ENCODE results near the gene GSK3B. TPM values are rescaled to one million over a fixed set of nuclear protein-coding genes. Genes with fewer than 3 reads are reported as not detected.
A peak's percentile ranks its signal among the peaks of the same experiment; 100 is the strongest.

The GSK3B gene
- total RNA-seq, 1 donor from 2014 or later = 35.7 TPM

- intact Hi-C loops (cut with micrococcal nuclease) = no loop called here
- Mint-ChIP-seq H3K4me1 (ENCODE audit: low read depth) (no peaks in the 10 kb centered on the region), H3K27ac (no peak overlapping the region), H3K4me3 (ENCODE audit: low read depth) (no peak overlapping the region), H3K27me3 (ENCODE audit: low read depth) (no peaks in the 10 kb centered on the region), H3K36me3 (ENCODE audit: low read depth) (peaks cover 56% of the 10 kb centered on the region), H3K9me3 (peaks cover 6% of the 10 kb centered on the region)
- DNase-seq (ENCODE audit: low spot score) = no peak
Measured at GRCh38 chr3:119862616-119863015, 231.6 kb downstream of the GSK3B start.

- H3K36me3 Mint-ChIP-seq (ENCODE audit: low read depth) = peaks cover 65% of the 10 kb centered on the region
- no peak for DNase-seq (ENCODE audit: low spot score)
- H3K27ac Mint-ChIP-seq = no peak overlapping the region
- peaks cover 6% of the 10 kb centered on the region for H3K9me3 Mint-ChIP-seq
- H3K27me3 Mint-ChIP-seq (ENCODE audit: low read depth) = no peaks in the 10 kb centered on the region
- H3K4me3 Mint-ChIP-seq (ENCODE audit: low read depth) = no peak overlapping the region
- H3K4me1 Mint-ChIP-seq (ENCODE audit: low read depth) = no peaks in the 10 kb centered on the region
- intact Hi-C loops (cut with micrococcal nuclease) = no loop called here
Measured at GRCh38 chr3:119861681-119862080, 232.6 kb downstream of the GSK3B start.

- no peak for DNase-seq (ENCODE audit: low spot score)
- Mint-ChIP-seq H3K4me1 (ENCODE audit: low read depth) (no peaks in the 10 kb centered on the region), H3K36me3 (ENCODE audit: low read depth) (peaks cover 75% of the 10 kb centered on the region), H3K27ac (no peak overlapping the region), H3K9me3 (peaks cover 18% of the 10 kb centered on the region), H3K27me3 (ENCODE audit: low read depth) (no peaks in the 10 kb centered on the region), H3K4me3 (ENCODE audit: low read depth) (no peak overlapping the region)
- intact Hi-C loops (cut with micrococcal nuclease) = no loop called here
Measured at GRCh38 chr3:119859728-119860127, 234.5 kb downstream of the GSK3B start.

- intact Hi-C loops (cut with micrococcal nuclease) = no loop called here
- no peaks in the 10 kb centered on the region for H3K4me1 Mint-ChIP-seq (ENCODE audit: low read depth)
- H3K27ac Mint-ChIP-seq = no peak overlapping the region
- peaks cover 81% of the 10 kb centered on the region for H3K36me3 Mint-ChIP-seq (ENCODE audit: low read depth)
- H3K9me3 Mint-ChIP-seq = peaks cover 20% of the 10 kb centered on the region
- H3K4me3 Mint-ChIP-seq (ENCODE audit: low read depth) = no peak overlapping the region
- no peak for DNase-seq (ENCODE audit: low spot score)
- H3K27me3 Mint-ChIP-seq (ENCODE audit: low read depth) = no peaks in the 10 kb centered on the region
Measured at GRCh38 chr3:119858957-119859356, 235.3 kb downstream of the GSK3B start.

- Mint-ChIP-seq H3K27ac (no peak overlapping the region), H3K4me3 (ENCODE audit: low read depth) (no peak overlapping the region), H3K9me3 (peaks cover 20% of the 10 kb centered on the region), H3K36me3 (ENCODE audit: low read depth) (peaks cover 76% of the 10 kb centered on the region), H3K27me3 (ENCODE audit: low read depth) (no peaks in the 10 kb centered on the region), H3K4me1 (ENCODE audit: low read depth) (no peaks in the 10 kb centered on the region)
- intact Hi-C loops (cut with micrococcal nuclease) = no loop called here
- no peak for DNase-seq (ENCODE audit: low spot score)
Measured at GRCh38 chr3:119856695-119857094, 237.6 kb downstream of the GSK3B start.

- H3K27me3 Mint-ChIP-seq (ENCODE audit: low read depth) = no peaks in the 10 kb centered on the region
- peaks cover 50% of the 10 kb centered on the region for H3K36me3 Mint-ChIP-seq (ENCODE audit: low read depth)
- no peak overlapping the region for H3K4me3 Mint-ChIP-seq (ENCODE audit: low read depth)
- no peaks in the 10 kb centered on the region for H3K4me1 Mint-ChIP-seq (ENCODE audit: low read depth)
- intact Hi-C loops (cut with micrococcal nuclease) = no loop called here
- peaks cover 2% of the 10 kb centered on the region for H3K9me3 Mint-ChIP-seq
- no peak overlapping the region for H3K27ac Mint-ChIP-seq
- no peak for DNase-seq (ENCODE audit: low spot score)
Measured at GRCh38 chr3:119849126-119849525, 245.1 kb downstream of the GSK3B start.

GRCh38 chr3:119841808-119842471 is 252.3 kb downstream of the GSK3B start:
- intact Hi-C loops (cut with micrococcal nuclease) = no loop called here
- Mint-ChIP-seq H3K27ac (no peak overlapping the region), H3K27me3 (ENCODE audit: low read depth) (no peaks in the 10 kb centered on the region), H3K4me1 (ENCODE audit: low read depth) (no peaks in the 10 kb centered on the region), H3K4me3 (ENCODE audit: low read depth) (no peak overlapping the region), H3K36me3 (ENCODE audit: low read depth) (peaks cover 43% of the 10 kb centered on the region), H3K9me3 (peaks cover 6% of the 10 kb centered on the region)
- no peak for DNase-seq (ENCODE audit: low spot score)

GRCh38 chr3:119835556-119835955 is 258.7 kb downstream of the GSK3B start:
- no peak for DNase-seq (ENCODE audit: low spot score)
- H3K4me1 Mint-ChIP-seq (ENCODE audit: low read depth) = peaks cover 8% of the 10 kb centered on the region
- intact Hi-C loops (cut with micrococcal nuclease) = no loop called here
- H3K27ac Mint-ChIP-seq = no peak overlapping the region
- H3K36me3 Mint-ChIP-seq (ENCODE audit: low read depth) = peaks cover 16% of the 10 kb centered on the region
- no peaks in the 10 kb centered on the region for H3K27me3 Mint-ChIP-seq (ENCODE audit: low read depth)
- H3K9me3 Mint-ChIP-seq = no peaks in the 10 kb centered on the region
- no peak overlapping the region for H3K4me3 Mint-ChIP-seq (ENCODE audit: low read depth)

- peaks cover 16% of the 10 kb centered on the region for H3K36me3 Mint-ChIP-seq (ENCODE audit: low read depth)
- intact Hi-C loops (cut with micrococcal nuclease) = loop anchor here (5.0 kb wide), 1 partner anchor 257 kb away; the partner anchor contains the start of gene GSK3B
- H3K4me3 Mint-ChIP-seq (ENCODE audit: low read depth) = no peak overlapping the region
- H3K9me3 Mint-ChIP-seq = no peaks in the 10 kb centered on the region
- H3K4me1 Mint-ChIP-seq (ENCODE audit: low read depth) = peaks cover 8% of the 10 kb centered on the region
- no peak for DNase-seq (ENCODE audit: low spot score)
- peak overlapping the region; percentile 13 for H3K27ac Mint-ChIP-seq
- no peaks in the 10 kb centered on the region for H3K27me3 Mint-ChIP-seq (ENCODE audit: low read depth)
Measured at GRCh38 chr3:119834754-119835370, 259.4 kb downstream of the GSK3B start.

- no peak overlapping the region for H3K4me3 Mint-ChIP-seq (ENCODE audit: low read depth)
- no peaks in the 10 kb centered on the region for H3K27me3 Mint-ChIP-seq (ENCODE audit: low read depth)
- intact Hi-C loops (cut with micrococcal nuclease) = loop anchor here (5.0 kb wide), 1 partner anchor 260 kb away; the partner anchor contains the start of gene GSK3B
Measured at GRCh38 chr3:119831941-119832371, 262.3 kb downstream of the GSK3B start.

GRCh38 chr3:119831022-119831421 is 263.2 kb downstream of the GSK3B start:
- peaks cover 8% of the 10 kb centered on the region for H3K4me1 Mint-ChIP-seq (ENCODE audit: low read depth)
- H3K27ac Mint-ChIP-seq = no peak overlapping the region
- no peaks in the 10 kb centered on the region for H3K9me3 Mint-ChIP-seq
- no peak for DNase-seq (ENCODE audit: low spot score)
- no peak overlapping the region for H3K4me3 Mint-ChIP-seq (ENCODE audit: low read depth)
- intact Hi-C loops (cut with micrococcal nuclease) = loop anchor here (5.0 kb wide), 1 partner anchor 261 kb away; the partner anchor contains the start of gene GSK3B
- peaks cover 16% of the 10 kb centered on the region for H3K36me3 Mint-ChIP-seq (ENCODE audit: low read depth)
- H3K27me3 Mint-ChIP-seq (ENCODE audit: low read depth) = no peaks in the 10 kb centered on the region

More at GRCh38 chr3:119831941-119832371, 262.3 kb downstream of the GSK3B start:
- Mint-ChIP-seq H3K4me1 (ENCODE audit: low read depth) (peaks cover 8% of the 10 kb centered on the region), H3K27ac (no peak overlapping the region), H3K36me3 (ENCODE audit: low read depth) (peaks cover 19% of the 10 kb centered on the region), H3K9me3 (no peaks in the 10 kb centered on the region)
- no peak for DNase-seq (ENCODE audit: low spot score)

GRCh38 chr3:119829420-119829819 is 264.8 kb downstream of the GSK3B start:
- no peak overlapping the region for H3K4me3 Mint-ChIP-seq (ENCODE audit: low read depth)
- H3K4me1 Mint-ChIP-seq (ENCODE audit: low read depth) = peaks cover 1% of the 10 kb centered on the region
- no peak overlapping the region for H3K27ac Mint-ChIP-seq
- no peaks in the 10 kb centered on the region for H3K27me3 Mint-ChIP-seq (ENCODE audit: low read depth)
- intact Hi-C loops (cut with micrococcal nuclease) = no loop called here
- DNase-seq (ENCODE audit: low spot score) = no peak
- no peaks in the 10 kb centered on the region for H3K9me3 Mint-ChIP-seq
- H3K36me3 Mint-ChIP-seq (ENCODE audit: low read depth) = peaks cover 17% of the 10 kb centered on the region

Data from activated T-helper 2 cell treated with anti-CD3 and anti-CD28 coated beads, Interferon-gamma antibody, Interleukin-2, Interleukin-4, amounts not matched to agents 10 μg/mL and 5 μg/mL and 100 μg/mL, durations not matched to agents 14 hours and 24 hours and 36 hours (primary cell).